HG03066 (cell line): Measurements from ENCODE around the gene DUS4L.

ENCODE experiments used
- ATAC-seq: cut with Tn5 transposase; IDR thresholded peaks from one replicate; pipeline ENCODE4 v1.9.1; 2021; ENCODE audit warnings: low read depth; ENCODE audit not compliant: unreplicated experiment

Gene DUS4L

GRCh38 chr7:107579885-107580715 is 16.3 kb downstream of the DUS4L start, which contains the start of gene BCAP29:
BCAP29 (plus strand) TSS chr7:107580246; CDS start chr7:107580773, 527 bp downstream.
- ATAC-seq, result peak; percentile 90

- ATAC-seq, result no peak
These were observed 17.1 kb downstream of the DUS4L start for GRCh38 chr7:107580716-107581383.

GRCh38 chr7:107581387-107582013 is 17.7 kb downstream of the DUS4L start:
- ATAC-seq, result no peak

- no peak for ATAC-seq
These were observed 19.1 kb downstream of the DUS4L start for GRCh38 chr7:107582875-107583274.

GRCh38 chr7:107584716-107585115 is 20.9 kb downstream of the DUS4L start:
- no peak for ATAC-seq

- no peak for ATAC-seq
These were observed 24.9 kb downstream of the DUS4L start for GRCh38 chr7:107588529-107589130.

GRCh38 chr7:107591421-107591820 is 27.6 kb downstream of the DUS4L start:
- ATAC-seq, result no peak

GRCh38 chr7:107592361-107593024 is 28.7 kb downstream of the DUS4L start:
- ATAC-seq, result no peak

- no peak for ATAC-seq
These were observed 29.2 kb downstream of the DUS4L start for GRCh38 chr7:107593025-107593410.

GRCh38 chr7:107594961-107595737 is 31.4 kb downstream of the DUS4L start:
- no peak for ATAC-seq

GRCh38 chr7:107596881-107597581 is 33.3 kb downstream of the DUS4L start:
- ATAC-seq, result no peak

- ATAC-seq, result no peak
These were observed 33.8 kb downstream of the DUS4L start for GRCh38 chr7:107597582-107597916.

GRCh38 chr7:107597953-107598352 is 34.2 kb downstream of the DUS4L start:
- ATAC-seq, result no peak

GRCh38 chr7:107599262-107599661 is 35.5 kb downstream of the DUS4L start:
- ATAC-seq, result no peak

- ATAC-seq, result no peak
These were observed 37.0 kb downstream of the DUS4L start for GRCh38 chr7:107600816-107601215.

GRCh38 chr7:107605218-107605815 is 41.5 kb downstream of the DUS4L start:
- no peak for ATAC-seq

GRCh38 chr7:107606303-107606702 is 42.5 kb downstream of the DUS4L start:
- no peak for ATAC-seq

GRCh38 chr7:107609811-107610261 is 46.1 kb downstream of the DUS4L start:
- no peak for ATAC-seq

- no peak for ATAC-seq
These were observed 46.6 kb downstream of the DUS4L start for GRCh38 chr7:107610323-107610722.
